GM18861 (cell line): ENCODE measurements around the gene RAB3D.

Source experiments
- ATAC-seq: cut with Tn5 transposase; IDR thresholded peaks from one replicate; pipeline ENCODE4 v1.9.1; 2021; ENCODE audit not compliant: unreplicated experiment

RAB3D gene

DNA sequence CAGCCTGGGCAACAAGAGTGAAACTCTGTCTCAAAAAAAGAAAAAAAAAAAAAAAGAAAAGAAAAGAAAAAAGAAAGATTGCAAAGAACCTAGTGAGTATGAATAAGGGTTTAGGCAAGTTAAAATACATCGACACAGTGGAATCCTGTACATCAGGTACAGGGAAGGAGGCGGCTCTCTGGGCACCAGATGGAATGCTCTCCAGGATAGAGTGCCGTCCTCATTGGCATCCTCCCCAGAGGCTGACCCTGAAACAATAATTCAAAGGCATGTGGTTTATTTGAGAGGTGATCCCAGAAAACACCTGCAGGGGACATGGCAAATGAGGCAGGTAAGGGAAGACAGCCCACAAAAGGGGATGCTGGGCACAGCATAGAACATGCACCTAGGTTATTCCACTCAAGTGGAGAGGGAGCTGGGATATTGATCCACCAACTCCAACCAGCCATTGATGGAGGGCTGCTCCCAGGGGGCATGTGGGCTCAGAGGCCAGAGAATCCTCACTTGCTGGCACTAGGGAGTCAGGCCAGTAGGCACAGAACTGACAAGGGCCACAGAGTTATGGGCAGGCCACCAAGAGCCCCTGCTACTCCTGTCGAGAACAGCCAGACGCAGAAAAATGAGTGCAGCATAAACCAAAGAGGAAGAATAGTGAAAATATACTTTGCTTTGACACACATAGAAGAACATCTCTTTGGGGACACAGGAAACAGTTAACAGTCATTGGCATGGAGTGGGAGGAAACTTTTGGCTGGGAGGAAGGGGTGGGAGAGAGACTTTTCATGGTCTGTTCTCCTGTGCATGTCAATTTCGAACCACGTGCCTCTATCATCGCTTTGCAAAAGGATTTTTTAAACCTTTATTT is 39.3 kb downstream of the RAB3D start:
- no peak for ATAC-seq

DNA sequence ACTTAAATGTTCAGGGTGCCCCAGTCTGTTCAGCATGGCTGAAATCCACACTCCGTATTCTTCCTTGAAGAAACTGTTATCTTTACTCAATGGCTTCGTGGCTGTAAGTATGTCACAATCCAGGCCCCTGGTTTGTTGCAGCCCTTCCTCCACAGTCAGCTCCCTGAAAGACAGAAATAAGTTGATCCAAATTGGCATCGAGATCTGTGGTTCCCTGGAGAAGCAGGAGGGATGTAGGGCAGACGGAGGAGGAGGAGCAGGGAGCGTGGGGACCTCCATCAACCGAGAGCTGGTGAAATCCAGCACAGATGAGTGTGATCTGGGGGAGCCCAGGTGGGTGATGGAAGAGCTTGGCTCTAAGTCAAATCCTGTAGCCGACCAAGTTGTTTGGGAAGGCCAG is 43.2 kb downstream of the RAB3D start:
- ATAC-seq = no peak

DNA sequence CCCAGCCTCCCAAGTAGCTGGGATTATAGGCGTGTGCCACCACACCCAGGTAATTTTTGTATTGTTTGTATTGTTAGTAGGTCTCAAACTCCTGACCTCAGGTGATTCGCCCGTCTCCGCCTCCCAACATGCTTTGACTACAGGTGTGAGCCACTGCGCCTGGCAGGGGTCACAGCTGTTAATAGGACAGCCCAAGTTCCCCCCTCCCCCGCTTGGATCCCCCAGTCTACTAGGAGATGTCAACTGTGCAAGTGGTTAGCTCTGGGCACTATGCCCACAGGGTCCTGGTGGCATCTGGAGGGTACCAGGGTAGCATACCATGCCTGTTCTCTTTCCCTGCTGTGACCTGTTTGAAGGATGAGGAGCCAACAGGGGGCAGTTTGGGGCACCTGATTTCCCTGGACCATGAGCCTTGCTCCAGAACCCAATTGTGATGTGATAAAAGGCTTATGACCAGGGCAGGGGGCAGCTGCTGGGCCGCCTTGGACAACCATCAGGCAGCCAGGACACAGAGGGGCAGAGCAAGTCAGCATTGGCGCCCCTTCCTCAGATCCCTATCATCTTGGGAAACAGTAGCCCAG is 43.7 kb downstream of the RAB3D start, which contains the start of gene TSPAN16:
TSS of gene TSPAN16 (plus strand) at position 496 of the 581 bp plus-strand sequence. CDS start 138 bp downstream, outside the sequence.
- no peak for ATAC-seq

DNA sequence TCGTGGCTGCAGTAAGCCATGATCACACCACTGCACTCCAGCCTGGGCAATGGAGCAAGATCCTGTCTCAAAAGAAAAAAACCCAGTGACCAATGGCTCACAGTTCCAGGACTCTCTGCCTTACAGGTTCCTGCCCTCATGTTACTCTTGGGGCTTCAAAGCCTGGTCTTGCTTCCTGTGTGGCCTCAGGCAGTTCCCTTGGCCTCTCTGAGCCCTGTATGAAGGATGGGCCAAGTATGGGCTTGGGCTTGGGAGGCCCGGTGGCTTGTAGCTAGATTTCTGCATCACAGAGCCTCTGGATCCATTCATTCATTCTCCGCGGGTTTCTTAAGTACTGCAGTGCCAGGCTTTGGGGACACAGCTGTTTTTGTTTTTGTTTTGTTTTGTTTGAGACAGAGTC is 44.3 kb downstream of the RAB3D start:
- no peak for ATAC-seq

DNA sequence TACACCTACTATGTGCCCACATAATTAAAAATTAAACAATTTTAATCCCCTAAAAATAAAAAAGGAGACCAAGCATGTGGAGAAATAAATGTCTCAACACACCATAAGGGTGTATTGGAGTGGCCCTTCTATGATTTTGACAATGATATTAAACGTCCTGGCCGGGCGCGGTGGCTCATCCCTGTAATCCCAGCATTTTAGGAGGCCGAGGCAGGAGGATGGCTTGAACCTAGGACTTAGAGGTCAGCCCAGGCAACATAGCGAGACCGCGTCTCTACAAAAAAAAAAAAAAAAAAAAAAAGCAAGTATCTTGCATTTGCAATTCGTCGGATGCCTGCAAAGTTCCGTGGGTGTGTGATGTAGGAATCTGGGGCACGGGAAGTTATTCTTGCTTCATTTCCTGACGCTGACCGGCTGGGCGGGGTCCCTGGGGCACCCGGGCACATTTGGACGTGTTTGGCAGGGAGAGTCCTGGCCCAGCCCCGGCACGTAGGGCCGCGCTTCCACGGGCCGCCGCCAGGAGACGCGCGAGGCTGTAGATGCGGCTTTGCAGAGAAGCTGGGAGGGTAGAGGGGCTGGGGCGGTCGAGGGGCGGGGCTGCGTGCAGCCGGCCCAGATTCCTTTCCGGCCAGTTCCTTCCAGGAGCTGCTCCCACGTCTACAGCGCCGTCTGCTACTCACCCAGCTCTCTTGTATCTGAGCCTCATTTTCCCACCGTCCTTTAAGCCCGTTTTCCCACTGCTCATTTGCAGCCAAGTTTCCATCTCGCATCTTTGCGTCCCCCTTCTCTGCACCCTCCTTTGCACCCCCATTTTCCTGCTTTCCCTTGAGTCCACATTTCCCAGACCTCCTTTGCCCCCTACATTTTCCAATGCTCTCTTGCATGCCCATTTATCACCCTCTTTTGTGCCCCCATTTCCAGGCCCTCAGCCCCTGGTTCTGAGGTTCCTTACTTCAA is 45.7 kb downstream of the RAB3D start:
- ATAC-seq = no peak

DNA sequence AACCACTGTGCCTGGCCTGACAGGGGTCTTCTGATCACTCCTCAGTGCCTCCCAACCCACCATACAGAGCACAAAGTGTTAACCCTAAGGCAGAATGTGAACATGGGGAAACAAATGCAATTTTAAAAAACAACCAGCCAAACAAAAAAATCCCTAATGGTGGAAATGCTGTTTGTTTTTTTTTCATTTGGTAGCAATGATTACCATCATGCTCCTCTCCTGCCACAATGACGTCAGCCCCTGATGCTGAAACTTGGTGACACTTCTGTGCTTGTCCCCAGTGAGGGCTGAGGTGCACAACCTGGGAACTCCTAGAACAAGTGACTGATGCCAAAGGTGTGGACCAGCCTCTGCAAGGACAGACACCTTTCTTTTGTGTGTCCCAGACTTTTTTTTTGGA is 47.5 kb downstream of the RAB3D start:
- no peak for ATAC-seq

DNA sequence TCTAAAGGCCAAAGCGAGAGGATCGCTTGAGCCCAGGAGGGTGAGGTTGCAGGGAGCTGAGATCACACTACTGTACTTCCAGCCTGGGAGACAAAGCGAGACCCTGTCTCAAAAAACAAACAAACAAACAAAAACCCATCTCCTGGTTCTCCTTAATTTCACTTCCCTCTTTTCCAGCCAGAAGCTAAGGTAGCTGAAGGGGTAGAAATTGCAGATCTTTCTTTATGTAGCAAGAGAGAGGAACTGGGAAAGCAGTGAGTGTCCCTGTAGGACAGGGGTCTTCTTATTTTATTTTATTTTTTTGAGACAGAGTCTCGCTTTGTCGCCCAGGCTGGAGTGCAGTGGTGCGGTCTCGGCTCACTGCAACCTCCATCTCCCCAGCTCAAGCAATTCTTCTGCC is 48.0 kb downstream of the RAB3D start:
- no peak for ATAC-seq

DNA sequence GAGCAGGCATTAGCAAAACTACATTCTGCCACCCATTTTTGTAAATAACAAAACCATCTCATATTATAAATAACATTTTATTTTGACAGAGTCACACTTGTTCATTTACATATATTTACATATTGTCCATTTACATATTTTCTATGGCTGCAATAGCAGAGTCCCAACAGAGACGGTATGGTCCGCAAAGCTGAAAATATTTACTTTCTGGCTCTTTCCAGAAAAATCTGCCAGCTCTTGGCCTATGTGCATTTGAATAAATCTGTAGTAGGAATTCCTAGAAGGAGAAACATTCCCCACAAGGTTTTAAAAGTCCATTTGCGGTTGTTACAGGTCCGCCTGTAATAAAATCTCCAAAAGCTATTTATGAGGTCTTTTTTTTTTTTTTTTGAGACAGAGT is 49.2 kb downstream of the RAB3D start:
- no peak for ATAC-seq

DNA sequence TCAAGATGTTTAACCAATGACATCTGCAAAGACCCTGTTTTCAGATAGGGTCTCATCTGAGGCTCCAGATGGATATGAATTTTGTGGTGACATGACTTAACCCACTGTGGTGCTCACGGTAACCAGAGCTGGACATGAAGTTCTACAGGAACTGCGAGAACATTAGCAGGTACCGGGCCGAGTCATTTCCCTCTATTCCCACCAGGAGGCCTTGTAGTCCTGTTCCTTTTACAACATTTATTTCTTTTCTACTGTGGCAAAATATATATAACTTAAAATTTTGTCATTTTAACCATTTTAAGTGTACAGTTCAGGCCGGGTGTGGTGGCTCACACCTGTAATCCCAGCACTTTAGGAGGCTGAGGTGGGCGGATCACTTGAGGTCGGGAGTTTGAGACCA is 51.1 kb downstream of the RAB3D start:
- ATAC-seq = no peak

DNA sequence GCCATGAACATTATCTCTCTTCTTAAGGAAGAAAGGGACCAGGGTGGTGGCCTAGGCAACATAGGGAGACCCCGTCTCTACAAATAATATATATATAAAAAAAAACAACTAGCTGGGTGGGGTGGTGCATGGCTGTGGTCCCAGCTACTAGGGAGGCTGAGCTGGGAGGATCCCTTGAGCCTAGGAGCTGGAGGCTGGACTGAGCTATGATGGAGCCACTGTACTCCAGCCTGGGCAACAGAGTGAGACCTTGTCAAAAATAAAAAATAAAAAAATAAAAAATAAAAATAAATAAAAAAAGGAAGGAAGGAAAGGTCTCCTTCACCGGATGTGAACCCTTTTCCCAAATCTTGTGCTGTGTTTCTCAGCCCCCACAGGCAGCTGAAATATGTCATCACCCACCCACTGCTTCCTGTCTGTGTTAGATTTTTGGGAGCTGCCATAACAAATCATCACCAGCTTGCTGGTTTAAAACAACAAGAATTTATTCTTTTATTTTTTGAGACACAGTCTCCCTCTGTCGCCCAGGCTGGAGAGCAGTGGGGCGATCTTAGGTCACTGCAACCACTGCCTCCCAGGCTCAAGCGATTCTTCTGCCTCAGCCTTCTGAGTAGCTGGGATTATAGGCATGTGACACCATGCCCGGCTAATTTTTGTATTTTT is 53.0 kb downstream of the RAB3D start:
- no peak for ATAC-seq

DNA sequence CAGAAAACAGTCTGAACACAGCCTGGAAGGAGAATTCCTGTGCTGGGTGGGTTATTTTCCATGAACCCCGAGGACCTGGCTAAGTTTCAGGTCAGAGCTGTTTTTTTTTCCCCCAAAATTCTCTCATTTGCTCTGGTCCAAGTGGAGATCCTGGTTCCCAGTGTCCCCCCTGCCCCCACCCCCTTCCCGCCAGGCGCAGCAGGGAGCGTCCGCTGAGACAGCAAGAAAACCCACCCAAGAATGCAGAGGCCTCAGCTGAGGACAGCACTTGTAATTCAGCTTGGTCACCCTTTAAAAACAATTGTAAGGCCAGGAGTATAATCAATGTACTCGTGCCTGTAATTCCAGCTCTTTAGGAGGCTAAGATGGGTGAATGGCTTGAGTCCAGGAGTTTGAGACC is 54.9 kb downstream of the RAB3D start:
- no peak for ATAC-seq

DNA sequence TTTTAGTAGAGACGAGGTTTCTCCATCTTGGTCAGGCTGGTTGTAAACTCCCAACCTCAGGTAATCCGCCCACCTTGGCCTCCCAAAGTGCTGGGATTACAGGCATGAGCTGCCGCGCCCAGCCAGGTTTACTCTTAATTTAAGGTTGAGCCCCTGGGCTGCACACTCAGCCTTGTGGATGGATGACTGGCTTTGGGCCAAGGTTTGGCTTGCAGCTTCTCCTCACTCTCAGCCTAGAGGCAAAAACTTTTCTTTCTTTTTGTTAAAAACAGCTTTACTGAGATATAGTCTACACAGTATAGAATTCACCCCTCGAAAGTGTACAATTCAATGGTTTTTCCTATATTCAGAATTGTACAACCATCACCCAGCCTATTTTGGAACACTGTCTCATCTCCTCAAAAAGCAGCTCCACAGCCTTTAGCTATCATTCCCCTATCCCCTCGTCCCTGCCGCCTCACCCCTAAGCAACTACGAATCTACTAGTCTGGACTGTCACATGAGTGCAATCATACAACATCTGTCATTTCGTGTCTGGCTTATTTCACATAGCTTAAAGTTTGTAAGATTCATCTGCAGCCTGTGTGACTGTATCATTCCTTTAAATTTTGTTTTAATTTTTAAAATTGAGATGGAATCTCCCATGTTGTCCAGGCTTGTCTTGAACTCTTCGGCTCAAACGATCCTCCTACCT is 58.0 kb downstream of the RAB3D start:
- ATAC-seq = no peak

DNA sequence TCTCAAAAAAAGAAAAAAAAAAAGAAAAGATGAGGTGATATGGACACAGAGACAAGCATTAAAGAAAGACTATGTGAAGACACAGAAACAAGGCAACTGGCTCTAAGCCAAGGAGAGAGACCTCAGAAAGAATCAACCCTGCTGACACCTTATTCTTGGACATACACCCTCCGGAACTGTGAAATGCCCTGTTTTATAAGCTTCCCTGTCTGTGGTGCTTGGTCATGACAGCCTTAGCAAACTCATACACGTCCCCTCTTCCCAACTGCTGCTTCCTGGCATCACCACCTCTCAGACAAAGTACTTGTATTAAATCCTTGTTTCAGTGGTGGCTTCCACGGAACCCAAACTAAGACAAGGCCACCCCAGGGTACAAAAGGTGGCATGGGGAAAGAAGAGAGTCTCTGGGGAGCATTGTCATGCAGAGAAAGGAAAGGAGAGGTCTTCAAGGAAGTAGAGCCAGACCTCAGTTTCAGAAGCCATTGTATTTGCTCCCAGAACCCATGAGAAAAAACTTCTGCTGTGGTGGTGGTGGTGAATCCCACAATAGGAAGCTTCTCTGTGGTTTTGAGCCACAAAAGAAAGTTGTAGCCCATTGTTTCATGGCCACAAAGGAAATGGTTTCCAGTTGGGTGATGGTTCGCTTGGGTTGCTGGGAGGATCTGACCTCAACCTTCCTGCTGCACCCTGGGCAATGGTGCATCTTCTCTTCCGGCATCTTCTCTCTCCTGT is 59.8 kb downstream of the RAB3D start:
- no peak for ATAC-seq

DNA sequence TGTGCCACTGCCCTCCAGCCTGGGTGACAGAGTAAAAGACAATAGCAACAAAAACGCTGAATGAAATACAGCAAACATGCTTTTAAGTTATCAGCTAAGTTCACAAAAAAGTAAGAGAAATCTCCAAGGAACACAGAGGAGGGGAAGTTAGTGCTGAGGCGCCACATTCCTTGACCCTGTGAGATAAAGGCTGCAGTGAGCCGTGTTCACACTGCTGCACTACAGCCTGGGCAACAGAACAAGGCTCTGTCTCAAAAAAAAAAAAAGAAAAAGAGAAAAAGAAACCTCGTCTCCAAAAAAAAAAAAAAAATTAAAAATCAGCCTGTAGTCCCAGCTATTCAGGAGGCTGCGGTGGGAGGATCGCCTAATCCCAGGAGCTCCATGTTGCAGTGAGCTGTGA is 60.8 kb downstream of the RAB3D start:
- ATAC-seq = no peak

DNA sequence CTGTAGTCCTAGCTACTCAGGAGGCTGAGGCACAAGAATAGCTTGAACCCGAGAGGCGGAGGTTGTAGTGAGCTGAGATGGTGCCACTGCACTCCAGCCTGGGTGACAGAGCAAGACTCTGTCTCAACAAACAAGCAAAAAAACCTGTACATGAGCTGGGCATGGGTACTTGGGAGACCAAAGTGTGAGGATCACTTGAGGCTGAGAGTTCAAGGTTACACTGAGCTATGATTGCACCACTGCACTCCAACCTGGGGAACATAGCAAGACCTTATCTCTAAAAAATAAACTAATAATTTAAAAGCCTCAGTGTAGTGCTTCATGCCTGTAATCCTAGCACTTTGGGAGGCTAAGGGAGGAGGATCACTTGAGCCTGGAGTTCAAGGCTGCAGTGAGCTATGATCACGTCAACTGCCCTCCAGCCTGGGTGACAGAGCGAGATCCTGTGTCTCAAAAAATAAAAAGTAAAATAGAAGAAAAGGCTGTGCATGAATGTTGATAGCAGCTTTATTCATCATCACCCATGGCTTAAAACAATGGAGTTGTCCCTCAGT is 64.8 kb downstream of the RAB3D start:
- ATAC-seq = no peak

DNA sequence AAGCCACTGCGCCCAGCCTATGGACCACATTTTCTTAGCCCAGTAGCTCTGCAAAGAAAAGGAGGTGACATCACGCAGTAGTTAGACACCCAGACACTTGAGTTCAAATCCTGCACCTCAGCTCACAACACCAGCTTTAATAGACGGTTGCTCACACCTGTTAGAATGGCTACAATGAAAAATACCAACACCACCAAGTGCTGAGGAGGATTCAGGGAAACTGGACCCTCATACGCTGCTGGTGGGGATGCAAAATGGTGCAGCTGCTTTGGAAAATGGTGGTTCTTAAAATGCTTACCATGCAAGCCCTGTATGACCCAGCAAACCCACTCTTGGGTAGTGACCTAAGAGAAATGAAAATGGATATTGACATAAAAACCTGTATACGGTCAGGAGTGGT is 65.5 kb downstream of the RAB3D start:
- ATAC-seq = no peak

DNA sequence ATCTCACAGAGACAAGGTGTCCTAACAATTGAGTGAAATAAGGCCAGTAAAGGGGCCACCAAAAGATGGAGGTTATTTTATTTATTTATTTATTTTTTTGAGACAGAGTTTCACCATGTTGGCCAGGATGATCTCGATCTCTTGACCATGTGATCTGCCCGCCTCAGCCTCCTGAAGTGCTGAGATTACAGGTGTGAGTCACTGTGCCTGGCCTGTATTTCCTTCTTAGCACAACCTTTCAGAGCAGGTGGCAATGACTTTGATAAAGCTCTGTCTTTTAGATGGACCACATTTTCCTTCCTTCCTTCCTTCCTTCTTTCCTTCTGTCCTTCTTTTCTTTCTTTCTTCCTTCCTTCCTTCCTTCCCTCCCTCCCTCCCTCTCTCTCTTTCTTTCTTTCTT is 66.2 kb downstream of the RAB3D start:
- no peak for ATAC-seq
